Suprapubic skin (tissue), 4 donors: ENCODE measurements around the gene ARL8A. TPM values are rescaled to one million over a fixed set of nuclear protein-coding genes. Genes with fewer than 3 reads are reported as not detected.
A peak's percentile ranks its signal among the peaks of the same experiment; 100 is the strongest.
"Not testable (repeated sequence)": the region's sequence is repeated elsewhere in the genome, so short reads cannot be mapped to it uniquely, and the experiment has no call there.

Experiments
- DNase-seq, 2 donors: peaks; one replicate each; pipeline ENCODE4 v3.0.0-alpha.2; 2019; ENCODE audit warnings: low spot score in 2 of 2
- H3K27ac ChIP-seq: fragments of 200-600 bp; sonication (generic); one replicate; pipeline ENCODE4 v1.5.1; 2019
- H3K27me3 ChIP-seq: fragments of 200-600 bp; sonication (generic); one replicate; pipeline ENCODE4 v1.5.1; 2019
- H3K36me3 ChIP-seq: fragments of 200-600 bp; sonication (generic); one replicate; pipeline ENCODE4 v1.5.1; 2019
- H3K4me1 ChIP-seq: fragments of 200-600 bp; sonication (generic); one replicate; pipeline ENCODE4 v1.5.1; 2019
- H3K4me3 ChIP-seq: fragments of 200-600 bp; sonication (generic); one replicate; pipeline ENCODE4 v1.5.1; 2019; ENCODE audit warnings: mild to moderate bottlenecking
- H3K9me3 ChIP-seq: fragments of 200-600 bp; sonication (generic); one replicate; pipeline ENCODE4 v1.5.1; 2019
- CTCF ChIP-seq, 2 donors: fragments of 200-600 bp in 1 of 2; fragments of 450-650 bp in 1 of 2; sonication (generic) in 1 of 2; IDR thresholded peaks; one replicate each; pipeline ENCODE4 v1.5.1; 2016 to 2019; ENCODE audit warnings: antibody characterized with exemption in 2 of 2, mild to moderate bottlenecking in 1 of 2, moderate library complexity in 1 of 2
- EP300 ChIP-seq: sonication (generic); formaldehyde crosslinking; IDR thresholded peaks from one replicate; pipeline ENCODE4 v1.6.1; 2017; ENCODE audit warnings: antibody characterized with exemption
- POLR2A ChIP-seq, 2 donors: fragments of 450-650 bp; IDR thresholded peaks; one replicate each; pipeline ENCODE4 v1.6.1; 2017; ENCODE audit warnings: antibody characterized with exemption in 2 of 2, mild to moderate bottlenecking in 2 of 2, moderate library complexity in 2 of 2
- POLR2AphosphoS5 ChIP-seq, 3 donors: sonication (generic); formaldehyde crosslinking; IDR thresholded peaks; one replicate each; pipeline ENCODE4 v1.6.1; 2017; ENCODE audit warnings: antibody characterized with exemption in 3 of 3
- WGBS: methylation state at CpG from one replicate; pipeline ENCODE4 v1.1.5; 2018; 5-methylcytosine and 5-hydroxymethylcytosine counted together
- total RNA-seq, 4 donors: library from RNA; depleted of rRNA; stranded (reverse); fragments of >200 nt; gene quantifications; one replicate each; pipeline ENCODE4 v1.1.0, GENCODE V29; 2016

The ARL8A gene
- total RNA-seq, 4 donors from 2014 or later = 41.1 to 46.3 (median 43.0) TPM

- DNase-seq = no peak
- Histone ChIP-seq H3K4me3 (no peak overlapping the region), H3K9me3 (no peaks in the 10 kb centered on the region), H3K36me3 (no peaks in the 10 kb centered on the region), H3K27ac (no peak overlapping the region), H3K4me1 (peaks cover 11% of the 10 kb centered on the region), H3K27me3 (no peaks in the 10 kb centered on the region)
- TF ChIP-seq POLR2A (IDR thresholded peaks at IDR 0.05) (no peak), EP300 (no peak), CTCF (IDR thresholded peaks at IDR 0.05) (no peak), POLR2AphosphoS5 (IDR thresholded peaks at IDR 0.05) (no peak)
- WGBS = 93% methylated on average over 3 of the region's 11 CpGs
Measured at GRCh38 chr1:202171292-202172014, 26.9 kb upstream of the ARL8A start.

- Histone ChIP-seq H3K27ac (no peak overlapping the region), H3K36me3 (no peaks in the 10 kb centered on the region), H3K4me3 (no peak overlapping the region), H3K9me3 (no peaks in the 10 kb centered on the region), H3K4me1 (peaks cover 11% of the 10 kb centered on the region), H3K27me3 (no peaks in the 10 kb centered on the region)
- 85% methylated on average over 6 of the region's 6 CpGs for WGBS
- DNase-seq = no peak
- TF ChIP-seq CTCF (IDR thresholded peaks at IDR 0.05) (no peak), EP300 (no peak), POLR2A (IDR thresholded peaks at IDR 0.05) (no peak), POLR2AphosphoS5 (IDR thresholded peaks at IDR 0.05) (no peak)
Measured at GRCh38 chr1:202170726-202171125, 26.2 kb upstream of the ARL8A start.

- no peaks in the 10 kb centered on the region for H3K36me3 ChIP-seq
- no CpG with 5 or more reads among the region's 7 CpGs for WGBS
- H3K27me3 ChIP-seq = no peaks in the 10 kb centered on the region
- H3K4me3 ChIP-seq = no peak overlapping the region
- H3K4me1 ChIP-seq = peaks cover 11% of the 10 kb centered on the region
- H3K9me3 ChIP-seq = no peaks in the 10 kb centered on the region
- DNase-seq = no peak
- H3K27ac ChIP-seq = no peak overlapping the region
- TF ChIP-seq EP300 (no peak), POLR2AphosphoS5 (IDR thresholded peaks at IDR 0.05) (no peak), POLR2A (IDR thresholded peaks at IDR 0.05) (no peak), CTCF (IDR thresholded peaks at IDR 0.05) (no peak)
Measured at GRCh38 chr1:202168861-202169260, 24.3 kb upstream of the ARL8A start.

GRCh38 chr1:202167708-202168415 lies 23.3 kb upstream of the ARL8A start:
- TF ChIP-seq POLR2AphosphoS5 (IDR thresholded peaks at IDR 0.05) = no peak
- no peak for TF ChIP-seq EP300
- TF ChIP-seq CTCF (IDR thresholded peaks at IDR 0.05) = no peak
- TF ChIP-seq POLR2A (IDR thresholded peaks at IDR 0.05) = no peak
- Histone ChIP-seq H3K9me3 (no peaks in the 10 kb centered on the region), H3K4me3 (peak overlapping the region; percentile 6), H3K4me1 (peaks cover 11% of the 10 kb centered on the region), H3K36me3 (no peaks in the 10 kb centered on the region), H3K27me3 (no peaks in the 10 kb centered on the region), H3K27ac (no peak overlapping the region)
- 24% methylated on average over 11 of the region's 18 CpGs for WGBS
- DNase-seq = no peak

GRCh38 chr1:202167054-202167453 lies 22.5 kb upstream of the ARL8A start:
- not testable (repeated sequence) for H3K27me3 ChIP-seq, H3K27ac ChIP-seq, H3K36me3 ChIP-seq, DNase-seq, H3K4me3 ChIP-seq, H3K9me3 ChIP-seq
- peaks cover 11% of the 10 kb centered on the region for H3K4me1 ChIP-seq
- WGBS = 81% methylated on average over 13 of the region's 13 CpGs
